Measurements from ENCODE around the gene SETX.

SETX gene

DNA sequence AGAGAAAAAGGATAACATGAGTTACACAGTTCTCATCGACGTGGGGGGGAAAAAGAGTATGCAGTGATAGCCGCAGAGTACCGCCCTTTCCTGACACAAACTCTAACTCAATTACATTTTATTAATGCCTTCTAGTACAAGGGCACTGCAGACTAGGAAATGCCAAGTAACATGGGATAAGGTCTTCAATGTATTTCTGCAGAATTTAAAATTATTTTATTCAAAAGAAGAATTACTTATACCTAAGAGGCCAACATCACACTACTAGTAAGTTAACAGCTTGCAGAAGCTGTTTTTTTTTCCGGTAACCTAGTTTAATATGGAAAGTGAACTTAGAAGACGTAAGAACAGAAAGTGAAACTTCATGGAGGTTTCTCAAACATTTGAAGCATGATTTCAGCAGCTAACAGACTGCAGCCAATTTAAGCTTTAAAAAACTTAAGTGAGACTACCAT, 3.9 kb downstream of the SETX start:
- Histone ChIP-seq H3K27me3 (ENCODE audit: insufficient read depth, poor library complexity, severe bottlenecking) (no peaks in the 10 kb centered on the region), H3K4me3 (replicated peaks; ENCODE audit: insufficient read depth, low read length) (peak overlapping the region; percentile 15), H3K27ac (replicated peaks) (peak overlapping the region; percentile 71)
- peak in 1 of 2 experiments; percentile 24 for DNase-seq (ENCODE audit: low read depth in 1 of 2, low spot score in 1 of 2)
- TF ChIP-seq POLR2AphosphoS5 (IDR thresholded peaks at IDR 0.05; ENCODE audit: low read depth) (no peak), GABPA (IDR thresholded peaks at IDR 0.05; ENCODE audit: low read depth) (no peak), SPI1 (IDR thresholded peaks at IDR 0.05; ENCODE audit: borderline replicate concordance, low read depth) (no peak)
- TF ChIP-seq, protein P1, sequence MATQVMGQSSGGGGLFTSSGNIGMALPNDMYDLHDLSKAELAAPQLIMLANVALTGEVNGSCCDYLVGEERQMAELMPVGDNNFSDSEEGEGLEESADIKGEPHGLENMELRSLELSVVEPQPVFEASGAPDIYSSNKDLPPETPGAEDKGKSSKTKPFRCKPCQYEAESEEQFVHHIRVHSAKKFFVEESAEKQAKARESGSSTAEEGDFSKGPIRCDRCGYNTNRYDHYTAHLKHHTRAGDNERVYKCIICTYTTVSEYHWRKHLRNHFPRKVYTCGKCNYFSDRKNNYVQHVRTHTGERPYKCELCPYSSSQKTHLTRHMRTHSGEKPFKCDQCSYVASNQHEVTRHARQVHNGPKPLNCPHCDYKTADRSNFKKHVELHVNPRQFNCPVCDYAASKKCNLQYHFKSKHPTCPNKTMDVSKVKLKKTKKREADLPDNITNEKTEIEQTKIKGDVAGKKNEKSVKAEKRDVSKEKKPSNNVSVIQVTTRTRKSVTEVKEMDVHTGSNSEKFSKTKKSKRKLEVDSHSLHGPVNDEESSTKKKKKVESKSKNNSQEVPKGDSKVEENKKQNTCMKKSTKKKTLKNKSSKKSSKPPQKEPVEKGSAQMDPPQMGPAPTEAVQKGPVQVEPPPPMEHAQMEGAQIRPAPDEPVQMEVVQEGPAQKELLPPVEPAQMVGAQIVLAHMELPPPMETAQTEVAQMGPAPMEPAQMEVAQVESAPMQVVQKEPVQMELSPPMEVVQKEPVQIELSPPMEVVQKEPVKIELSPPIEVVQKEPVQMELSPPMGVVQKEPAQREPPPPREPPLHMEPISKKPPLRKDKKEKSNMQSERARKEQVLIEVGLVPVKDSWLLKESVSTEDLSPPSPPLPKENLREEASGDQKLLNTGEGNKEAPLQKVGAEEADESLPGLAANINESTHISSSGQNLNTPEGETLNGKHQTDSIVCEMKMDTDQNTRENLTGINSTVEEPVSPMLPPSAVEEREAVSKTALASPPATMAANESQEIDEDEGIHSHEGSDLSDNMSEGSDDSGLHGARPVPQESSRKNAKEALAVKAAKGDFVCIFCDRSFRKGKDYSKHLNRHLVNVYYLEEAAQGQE (IDR thresholded peaks at IDR 0.05; ENCODE audit: insufficient replicate concordance, low read depth): no peak
- TF ChIP-seq, protein P2, sequence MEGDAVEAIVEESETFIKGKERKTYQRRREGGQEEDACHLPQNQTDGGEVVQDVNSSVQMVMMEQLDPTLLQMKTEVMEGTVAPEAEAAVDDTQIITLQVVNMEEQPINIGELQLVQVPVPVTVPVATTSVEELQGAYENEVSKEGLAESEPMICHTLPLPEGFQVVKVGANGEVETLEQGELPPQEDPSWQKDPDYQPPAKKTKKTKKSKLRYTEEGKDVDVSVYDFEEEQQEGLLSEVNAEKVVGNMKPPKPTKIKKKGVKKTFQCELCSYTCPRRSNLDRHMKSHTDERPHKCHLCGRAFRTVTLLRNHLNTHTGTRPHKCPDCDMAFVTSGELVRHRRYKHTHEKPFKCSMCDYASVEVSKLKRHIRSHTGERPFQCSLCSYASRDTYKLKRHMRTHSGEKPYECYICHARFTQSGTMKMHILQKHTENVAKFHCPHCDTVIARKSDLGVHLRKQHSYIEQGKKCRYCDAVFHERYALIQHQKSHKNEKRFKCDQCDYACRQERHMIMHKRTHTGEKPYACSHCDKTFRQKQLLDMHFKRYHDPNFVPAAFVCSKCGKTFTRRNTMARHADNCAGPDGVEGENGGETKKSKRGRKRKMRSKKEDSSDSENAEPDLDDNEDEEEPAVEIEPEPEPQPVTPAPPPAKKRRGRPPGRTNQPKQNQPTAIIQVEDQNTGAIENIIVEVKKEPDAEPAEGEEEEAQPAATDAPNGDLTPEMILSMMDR (IDR thresholded peaks at IDR 0.05; ENCODE audit: insufficient read depth, low read length): no peak

DNA sequence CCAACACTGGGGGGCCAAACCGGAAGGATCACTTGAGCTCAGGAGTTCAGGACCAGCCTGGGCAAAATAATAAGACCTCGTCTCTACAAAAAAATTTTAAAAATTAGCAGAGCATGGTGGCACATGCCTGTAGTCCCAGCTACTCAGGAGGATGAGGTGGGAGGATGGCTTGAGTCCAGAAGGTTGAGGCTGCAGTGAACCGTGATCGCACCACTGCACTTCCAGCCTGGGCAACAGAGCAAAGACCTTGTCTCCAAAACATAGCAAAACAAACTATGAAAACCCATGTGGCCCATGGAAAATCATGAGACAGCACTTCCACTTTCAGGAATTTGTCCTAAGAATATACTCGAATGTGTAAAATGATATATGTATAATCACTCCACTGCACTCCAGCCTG, 6.1 kb downstream of the SETX start:
- no peak for DNase-seq (ENCODE audit: low read depth in 1 of 2, low spot score in 1 of 2)
- no peak overlapping the region for H3K27ac ChIP-seq (replicated peaks)
- TF ChIP-seq GABPA (IDR thresholded peaks at IDR 0.05; ENCODE audit: low read depth) (no peak), SPI1 (IDR thresholded peaks at IDR 0.05; ENCODE audit: borderline replicate concordance, low read depth) (no peak), POLR2AphosphoS5 (IDR thresholded peaks at IDR 0.05; ENCODE audit: low read depth) (no peak)
- TF ChIP-seq, protein P1 (IDR thresholded peaks at IDR 0.05; ENCODE audit: insufficient replicate concordance, low read depth): no peak
- TF ChIP-seq, protein P2 (IDR thresholded peaks at IDR 0.05; ENCODE audit: insufficient read depth, low read length): no peak
- no peaks in the 10 kb centered on the region for H3K27me3 ChIP-seq (ENCODE audit: insufficient read depth, poor library complexity, severe bottlenecking)
- H3K4me3 ChIP-seq (replicated peaks; ENCODE audit: insufficient read depth, low read length): no peak overlapping the region

DNA sequence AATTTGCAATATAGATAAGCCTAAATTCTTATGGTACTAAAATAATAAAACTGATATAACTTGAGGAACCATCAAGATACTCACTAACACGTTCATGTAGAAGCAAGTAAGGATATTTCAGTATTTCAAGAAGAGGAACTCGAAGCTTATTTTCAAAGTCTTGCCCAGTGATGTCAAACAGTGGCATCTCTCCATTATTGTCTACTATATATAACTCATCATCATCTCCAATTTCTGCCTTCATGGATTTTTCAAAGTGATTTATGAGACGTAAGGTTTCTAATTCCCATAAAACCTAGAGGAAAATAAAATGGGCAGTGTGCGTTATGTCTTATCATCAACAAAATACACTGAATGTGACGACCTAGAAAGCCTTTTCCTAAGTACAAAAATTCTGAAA, 8.6 kb downstream of the SETX start:
- no peak for DNase-seq (ENCODE audit: low read depth in 1 of 2, low spot score in 1 of 2)
- H3K27me3 ChIP-seq (ENCODE audit: insufficient read depth, poor library complexity, severe bottlenecking): no peaks in the 10 kb centered on the region
- H3K27ac ChIP-seq (replicated peaks): no peak overlapping the region
- H3K4me3 ChIP-seq (replicated peaks; ENCODE audit: insufficient read depth, low read length): no peak overlapping the region
- TF ChIP-seq GABPA (IDR thresholded peaks at IDR 0.05; ENCODE audit: low read depth) (no peak), SPI1 (IDR thresholded peaks at IDR 0.05; ENCODE audit: borderline replicate concordance, low read depth) (no peak), POLR2AphosphoS5 (IDR thresholded peaks at IDR 0.05; ENCODE audit: low read depth) (no peak)
- TF ChIP-seq, protein P2 (IDR thresholded peaks at IDR 0.05; ENCODE audit: insufficient read depth, low read length): no peak
- TF ChIP-seq, protein P1 (IDR thresholded peaks at IDR 0.05; ENCODE audit: insufficient replicate concordance, low read depth): no peak
